Heart left ventricle (tissue), 13 donors: ENCODE data around the gene CYP26A1.

Experiments
- POLR2A ChIP-seq, 2 donors: fragments of 450-650 bp; IDR thresholded peaks; one replicate each; pipeline ENCODE4 v1.6.1; 2017; ENCODE audit warnings: antibody characterized with exemption in 2 of 2, mild to moderate bottlenecking in 2 of 2, moderate library complexity in 2 of 2
- TF ChIP-seq, protein P1 (sequence below), 12 donors: fragments of 200-600 bp; sonication (generic) in 4 of 12; IDR thresholded peaks; one replicate each; pipeline versions ENCODE4 v1.5.0 to v1.8.0; 2018 to 2022; ENCODE audit warnings: antibody characterized with exemption in 12 of 12, mild to moderate bottlenecking in 5 of 12
- donor health status: ischemic (EF 13 %, LVEDD 7.1; RV severe dilation, severe dysfunction).
- donor health status: DM: no; HTN: yes; CAD: no.
- donor health status: DM: no; HTN: no; CAD: no.
- donor health status: ischemic (EF 25% LVEDD 6.9; RV normal size, moderate dysfunction).
- donor health status: ischemic (EF 25% LVEDD 5.7; RV mildly dilated, moderate dysfunction).
- donor health status: ischemic (EF 35%, LVEDD 5.7; RV mildly dilated, moderate dysfunction).
- donor health status: nonischemic (EF 11% LVEDD 7.7; RV severe dilation, severe dysfunction).
- donor health status: DM: yes; HTN: yes; CAD: no.
- donor health status: PGD.
- donor health status: ischemic (EF 29% LVEDD 5.4; RV normal size, mild dysfunction).
- donor health status: nonischemic (EF 23%, LVEDD 6.1; RV moderate dilation, normal function).

DNA sequence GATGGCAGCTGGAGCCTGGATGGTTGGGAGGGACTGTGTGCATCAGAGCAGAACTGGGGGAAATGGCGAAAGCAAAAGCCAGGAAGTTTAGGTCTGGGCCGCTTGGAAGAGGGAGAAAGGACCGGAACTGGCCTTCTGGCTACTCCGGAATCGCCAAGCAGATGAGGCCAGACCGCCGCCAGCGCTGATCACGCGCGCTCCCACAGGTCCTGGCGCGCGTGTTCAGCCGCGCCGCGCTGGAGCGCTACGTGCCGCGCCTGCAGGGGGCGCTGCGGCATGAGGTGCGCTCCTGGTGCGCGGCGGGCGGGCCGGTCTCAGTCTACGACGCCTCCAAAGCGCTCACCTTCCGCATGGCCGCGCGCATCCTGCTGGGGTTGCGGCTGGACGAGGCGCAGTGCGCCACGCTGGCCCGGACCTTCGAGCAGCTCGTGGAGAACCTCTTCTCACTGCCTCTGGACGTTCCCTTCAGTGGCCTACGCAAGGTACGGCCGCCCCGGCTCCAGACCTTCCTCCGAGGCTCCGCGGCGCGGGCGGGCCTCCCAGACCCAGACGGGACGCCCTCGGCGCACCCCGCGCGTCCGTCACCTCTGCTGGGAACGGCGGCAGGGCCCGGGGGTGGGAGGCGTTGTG, 11.1 kb upstream of the CYP26A1 start:
- TF ChIP-seq, protein P1, sequence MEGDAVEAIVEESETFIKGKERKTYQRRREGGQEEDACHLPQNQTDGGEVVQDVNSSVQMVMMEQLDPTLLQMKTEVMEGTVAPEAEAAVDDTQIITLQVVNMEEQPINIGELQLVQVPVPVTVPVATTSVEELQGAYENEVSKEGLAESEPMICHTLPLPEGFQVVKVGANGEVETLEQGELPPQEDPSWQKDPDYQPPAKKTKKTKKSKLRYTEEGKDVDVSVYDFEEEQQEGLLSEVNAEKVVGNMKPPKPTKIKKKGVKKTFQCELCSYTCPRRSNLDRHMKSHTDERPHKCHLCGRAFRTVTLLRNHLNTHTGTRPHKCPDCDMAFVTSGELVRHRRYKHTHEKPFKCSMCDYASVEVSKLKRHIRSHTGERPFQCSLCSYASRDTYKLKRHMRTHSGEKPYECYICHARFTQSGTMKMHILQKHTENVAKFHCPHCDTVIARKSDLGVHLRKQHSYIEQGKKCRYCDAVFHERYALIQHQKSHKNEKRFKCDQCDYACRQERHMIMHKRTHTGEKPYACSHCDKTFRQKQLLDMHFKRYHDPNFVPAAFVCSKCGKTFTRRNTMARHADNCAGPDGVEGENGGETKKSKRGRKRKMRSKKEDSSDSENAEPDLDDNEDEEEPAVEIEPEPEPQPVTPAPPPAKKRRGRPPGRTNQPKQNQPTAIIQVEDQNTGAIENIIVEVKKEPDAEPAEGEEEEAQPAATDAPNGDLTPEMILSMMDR (IDR thresholded peaks at IDR 0.05) = peak; percentile 22 to 56 (median 42)
- no peak for TF ChIP-seq POLR2A (IDR thresholded peaks at IDR 0.05)
